HepG2 (cell line): Measurements from ENCODE around the gene NME1. TPM values are rescaled to one million over a fixed set of nuclear protein-coding genes. Genes with fewer than 3 reads are reported as not detected.

Experiments
- BRCA1 ChIP-seq: sonication (generic); formaldehyde crosslinking; IDR thresholded peaks from 2 replicates; pipeline ENCODE4 v1.4.0; 2020; ENCODE audit warnings: missing genetic modification reagents
- DZIP1 ChIP-seq: sonication (generic); formaldehyde crosslinking; IDR thresholded peaks from 2 replicates; pipeline ENCODE4 v1.5.0; 2020; ENCODE audit warnings: mild to moderate bottlenecking, missing genetic modification reagents
- ELF1 ChIP-seq: sonication (generic); formaldehyde crosslinking; IDR thresholded peaks from 2 replicates; pipeline ENCODE4 v1.4.0; 2020; ENCODE audit warnings: missing genetic modification reagents
- FOXK1 ChIP-seq: sonication (generic); formaldehyde crosslinking; IDR thresholded peaks from 2 replicates; pipeline ENCODE4 v1.4.0; 2020; ENCODE audit warnings: low read depth, missing genetic modification reagents, borderline replicate concordance
- HIVEP1 ChIP-seq: sonication (generic); formaldehyde crosslinking; IDR thresholded peaks from 2 replicates; pipeline ENCODE4 v1.4.0; 2020; ENCODE audit warnings: mild to moderate bottlenecking, missing genetic modification reagents
- HNRNPL ChIP-seq: fragments of 200-400 bp; formaldehyde crosslinking; IDR thresholded peaks from 2 replicates; pipeline ENCODE4 v1.6.1; 2017; ENCODE audit warnings: mild to moderate bottlenecking, low read depth, low read length
- MBD4 ChIP-seq: IDR thresholded peaks from 2 replicates; pipeline ENCODE4 v1.6.1; 2012; ENCODE audit warnings: low read length, inconsistent platforms, borderline replicate concordance
- RXRB ChIP-seq: IDR thresholded peaks from 2 replicates; pipeline ENCODE4 v1.6.1; 2016; ENCODE audit warnings: borderline replicate concordance, missing genetic modification reagents, missing compliant biosample characterization
- SATB2 ChIP-seq: sonication (generic); formaldehyde crosslinking; IDR thresholded peaks from 2 replicates; pipeline ENCODE4 v1.5.0; 2020; ENCODE audit warnings: missing genetic modification reagents
- SP2 ChIP-seq: sonication (generic); formaldehyde crosslinking; IDR thresholded peaks from 2 replicates; pipeline ENCODE4 v1.5.1; 2020; ENCODE audit warnings: mild to moderate bottlenecking, missing genetic modification reagents
- TP53 ChIP-seq: sonication (generic); formaldehyde crosslinking; conservative IDR thresholded peaks from 2 replicates; pipeline ENCODE4 v1.4.0; 2020; ENCODE audit warnings: missing genetic modification reagents
- ZBTB2 ChIP-seq: sonication (generic); formaldehyde crosslinking; IDR thresholded peaks from 2 replicates; pipeline ENCODE4 v1.8.0; 2022; ENCODE audit warnings: low read depth, missing genetic modification reagents
- ZNF577 ChIP-seq: sonication (generic); formaldehyde crosslinking; IDR thresholded peaks from 2 replicates; pipeline ENCODE4 v1.4.0; 2020; ENCODE audit warnings: mild to moderate bottlenecking, low read depth, missing genetic modification reagents, borderline replicate concordance
- ZNF670 ChIP-seq: sonication (generic); formaldehyde crosslinking; IDR thresholded peaks from 2 replicates; pipeline ENCODE4 v1.8.0; 2022; ENCODE audit warnings: mild to moderate bottlenecking, missing genetic modification reagents, borderline replicate concordance
- polyA plus RNA-seq, 8 experiments: library from polyadenylated mRNA; depleted of rRNA in 3 of 8; stranded (reverse) in 7 of 8; unstranded in 1 of 8; fragments of >200 nt; fragmentation: Illumina TruSeq in 4 of 8; extraction: Trizol in 4 of 8; gene quantifications; 2 replicates each; pipeline versions ENCODE4 v1.2.1 to v1.2.3, GENCODE V29; 2011 to 2016; ENCODE audit warnings: low read depth in 4 of 8, missing spikeins in 1 of 8, mixed read lengths in 1 of 8; ENCODE audit not compliant: insufficient read depth in 1 of 8
- total RNA-seq, 5 experiments: library from RNA; depleted of rRNA; stranded (reverse); fragments of >200 nt; fragmentation: Illumina TruSeq; extraction: Trizol; gene quantifications; 2 replicates each; pipeline ENCODE4 v1.2.3, GENCODE V29; 2016; ENCODE audit warnings: low read depth in 1 of 5

NME1 gene
- total and polyA plus RNA-seq, 2 of the 13 experiments (the other 11 are each of a cell fraction or from before 2014, with no cell fraction given) = 295 to 516 TPM

- TF ChIP-seq HNRNPL = no peak
- no peak for TF ChIP-seq ZNF670 (CRISPR knock-in tag)
- peak; percentile 44; the same call in 1 of the 2 replicates for TF ChIP-seq FOXK1 (CRISPR knock-in tag)
- TF ChIP-seq ZBTB2 (CRISPR knock-in tag) = no peak
- peak; percentile 65 for TF ChIP-seq RXRB (CRISPR knock-in tag)
- no peak for TF ChIP-seq ELF1 (CRISPR knock-in tag)
- no peak for TF ChIP-seq SP2 (CRISPR knock-in tag)
- TF ChIP-seq ZNF577 (CRISPR knock-in tag) = no peak
- no peak for TF ChIP-seq DZIP1 (CRISPR knock-in tag)
- no peak for TF ChIP-seq SATB2 (CRISPR knock-in tag)
- no peak for TF ChIP-seq TP53
- no peak for TF ChIP-seq BRCA1 (CRISPR knock-in tag)
- TF ChIP-seq MBD4 = no peak
- no peak for TF ChIP-seq HIVEP1 (CRISPR knock-in tag)
Measured at GRCh38 chr17:51118330-51119195, 34.8 kb upstream of the NME1 start (continued).
